HG03108 (cell line): ENCODE results near the gene CRADD.
"Not testable (repeated sequence)": the region's sequence is repeated elsewhere in the genome, so short reads cannot be mapped to it uniquely, and the experiment has no call there.

Source experiments
- ATAC-seq: cut with Tn5 transposase; IDR thresholded peaks from one replicate; pipeline ENCODE4 v1.9.1; 2021; ENCODE audit warnings: moderate library complexity; ENCODE audit not compliant: unreplicated experiment

The CRADD gene

DNA sequence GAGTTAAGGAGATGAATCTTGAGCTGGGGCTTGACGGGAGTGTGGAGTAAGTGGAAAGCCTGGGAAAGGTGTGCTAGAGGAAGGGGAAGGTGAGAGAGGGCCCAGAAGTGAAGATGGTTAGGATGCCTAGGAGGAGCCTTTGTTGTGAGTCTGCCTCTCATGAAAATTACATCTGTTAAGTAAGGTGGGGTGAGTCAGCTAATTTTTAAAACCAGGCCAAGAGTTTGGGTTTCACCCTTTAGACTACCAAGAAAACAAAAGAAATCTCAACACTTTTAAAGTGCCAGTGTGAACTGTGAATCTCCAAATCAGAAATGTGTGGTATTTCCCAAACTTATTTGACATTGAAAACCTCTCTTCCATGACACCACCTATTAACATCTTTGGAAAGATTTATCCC, 185.2 kb downstream of the CRADD start:
- ATAC-seq = no peak

DNA sequence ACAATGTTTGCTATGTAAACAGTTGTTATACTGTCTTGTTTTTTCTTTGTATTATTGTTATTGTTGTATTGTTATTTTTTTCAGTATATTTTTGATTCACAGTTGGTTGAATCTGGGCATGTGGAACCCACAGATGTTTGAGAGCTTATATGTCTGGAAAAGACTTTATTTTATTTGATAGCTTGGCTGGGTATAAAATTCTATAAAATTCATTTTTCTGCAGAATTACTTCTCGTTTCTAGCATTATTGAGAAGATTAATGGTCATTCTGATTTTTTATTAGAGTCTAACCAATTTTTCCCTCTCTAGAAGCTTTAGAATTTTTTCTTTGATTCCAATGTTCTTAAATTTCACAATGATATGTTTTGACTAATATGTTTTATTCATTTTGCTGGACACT, 188.6 kb downstream of the CRADD start:
- no peak for ATAC-seq

DNA sequence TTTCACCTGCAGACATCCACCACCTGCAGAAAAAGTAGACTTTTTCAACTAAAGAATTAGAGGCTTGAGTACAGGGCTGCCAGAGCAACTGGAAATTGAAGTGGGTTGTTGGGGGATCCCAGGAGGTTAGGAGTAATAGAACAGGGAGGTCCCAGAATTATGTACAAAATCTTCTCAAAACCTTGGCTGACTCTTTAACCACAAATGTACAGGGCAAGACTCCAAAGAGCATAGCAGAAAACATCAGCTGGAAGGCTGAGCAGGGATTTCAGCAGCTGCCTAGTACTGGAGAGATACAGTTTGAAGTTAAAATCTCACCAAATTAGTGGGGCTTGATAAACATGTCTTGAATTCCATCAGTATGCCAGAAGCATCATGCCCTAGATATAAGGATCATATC, 191.6 kb downstream of the CRADD start:
- ATAC-seq = no peak

DNA sequence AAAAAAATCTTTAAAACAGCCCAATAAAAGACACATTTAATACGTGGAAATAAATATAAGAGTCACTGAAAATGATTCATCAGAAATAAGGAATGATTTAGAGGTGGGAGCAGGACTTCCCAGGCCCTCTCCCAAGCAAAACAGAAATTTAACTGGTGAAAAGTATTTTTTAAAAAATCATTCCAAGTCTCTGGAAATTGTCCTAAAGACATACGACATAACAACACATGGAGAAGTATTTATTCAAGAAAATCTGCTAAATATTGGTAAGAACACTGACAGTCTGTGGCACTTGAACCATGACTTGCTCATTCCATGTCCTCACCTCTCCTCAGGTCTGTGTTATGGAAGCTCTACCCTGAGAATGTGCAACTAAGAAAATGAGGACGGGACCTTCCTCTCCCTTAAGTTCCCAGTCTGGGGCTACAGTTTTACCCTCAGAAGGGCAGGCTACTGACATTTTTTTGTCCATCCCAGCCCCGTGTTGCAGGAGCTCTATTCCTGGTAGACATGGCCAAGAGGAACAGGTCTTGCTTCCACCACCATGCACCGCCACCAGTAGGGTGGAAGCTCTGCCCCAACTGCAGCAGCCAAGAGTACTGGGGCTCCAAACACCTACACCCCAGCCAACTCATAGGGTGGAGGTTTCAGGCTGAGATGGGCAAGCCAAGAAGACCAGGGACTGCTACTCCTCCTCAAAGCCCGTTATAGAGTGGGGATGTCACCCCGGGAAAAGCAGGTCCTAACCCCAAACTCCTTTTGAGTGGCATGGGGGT, 193.0 kb downstream of the CRADD start:
- ATAC-seq = no peak

DNA sequence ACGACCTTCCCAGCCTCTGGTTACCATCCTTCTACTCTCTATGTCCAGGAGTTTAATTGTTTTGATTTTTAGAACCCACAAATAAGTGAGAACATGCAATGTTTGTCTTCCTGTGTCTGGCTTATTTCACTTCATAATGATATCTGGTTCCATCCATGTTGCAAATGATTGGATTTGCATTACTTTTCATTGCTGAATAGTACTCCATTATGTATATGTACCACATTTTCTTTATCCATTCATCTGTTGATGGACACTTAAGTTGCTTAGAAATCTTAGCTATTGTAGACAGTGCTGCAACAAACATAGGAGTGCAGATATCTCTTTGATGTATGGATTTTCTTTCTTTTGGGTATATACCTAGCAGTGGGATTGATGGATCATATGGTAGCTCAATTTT, 194.4 kb downstream of the CRADD start:
- not testable (repeated sequence) for ATAC-seq

DNA sequence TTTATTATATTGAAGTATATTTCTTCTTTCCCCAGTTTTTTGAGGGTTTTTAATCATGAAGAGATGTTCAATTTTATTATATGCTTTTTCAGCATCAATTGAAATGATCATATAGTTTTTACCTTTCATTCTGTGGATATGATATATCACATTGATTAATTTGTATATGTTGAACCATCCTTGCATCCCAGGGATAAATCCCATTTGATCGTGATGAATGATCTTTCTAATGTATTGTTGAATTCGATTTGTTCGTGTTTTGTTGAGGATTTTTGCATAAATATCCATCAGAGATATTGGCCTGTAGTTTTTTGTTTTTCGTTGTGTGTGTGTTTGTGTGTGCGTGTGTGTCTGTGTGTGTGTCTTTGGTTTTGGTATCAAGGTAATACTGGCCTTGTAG, 196.4 kb downstream of the CRADD start:
- ATAC-seq = no peak

DNA sequence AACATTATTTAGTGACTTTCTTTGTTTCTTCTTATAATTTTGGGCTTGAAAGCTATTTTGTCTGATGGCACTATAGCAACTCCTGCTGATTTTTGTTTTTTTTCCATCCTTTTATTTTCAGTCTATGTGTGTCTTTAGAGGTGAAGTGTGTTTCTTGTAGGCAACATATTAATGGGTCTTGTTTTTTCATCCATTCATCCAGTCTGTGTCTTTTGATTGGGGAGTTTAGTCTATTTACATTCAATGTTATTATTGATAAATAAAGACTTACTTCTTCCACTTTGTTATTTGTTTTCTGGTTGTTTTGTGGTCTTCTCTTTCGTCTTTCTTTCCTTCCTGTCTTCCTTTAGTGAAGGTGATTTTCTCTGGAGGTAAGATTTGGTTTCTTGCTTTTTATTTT, 198.0 kb downstream of the CRADD start:
- ATAC-seq = no peak

DNA sequence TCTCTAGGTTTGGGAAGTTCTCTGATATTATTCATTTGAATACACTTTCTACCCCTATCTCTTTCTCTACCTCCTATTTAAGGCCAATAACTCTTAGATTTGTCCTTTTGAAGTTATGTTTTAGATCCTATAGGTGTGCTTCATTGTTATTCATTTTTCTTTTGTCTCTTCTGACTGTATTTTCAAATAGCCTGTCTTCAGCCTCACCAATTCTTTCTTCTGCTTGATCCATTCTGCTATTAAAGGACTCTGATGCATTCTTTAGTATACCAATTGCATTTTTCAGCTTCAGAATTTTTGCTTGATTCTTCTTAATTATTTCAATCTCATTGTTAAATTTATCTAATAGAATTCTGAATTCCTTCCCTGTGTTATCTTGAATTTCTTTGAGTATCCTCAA, 199.2 kb downstream of the CRADD start:
- no peak for ATAC-seq

DNA sequence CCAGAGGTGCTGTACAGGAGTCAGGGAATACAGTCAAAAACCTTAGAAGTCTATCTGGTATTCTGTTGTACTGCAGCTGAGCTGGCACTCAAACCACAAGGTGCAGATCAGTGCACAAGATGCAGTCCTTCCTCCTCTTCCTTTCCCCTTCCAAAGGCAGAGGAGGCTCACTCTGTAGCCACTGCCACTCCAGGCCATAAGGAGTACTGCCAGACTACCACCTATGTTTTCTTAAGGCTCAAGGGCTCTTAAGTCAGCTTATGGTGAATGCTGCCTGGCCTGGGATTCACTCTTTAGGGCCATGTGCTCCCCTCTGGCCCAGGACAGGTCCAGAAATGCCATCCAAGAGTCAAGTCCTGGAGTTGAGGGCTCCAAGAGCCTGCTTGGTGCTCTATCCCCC, 200.3 kb downstream of the CRADD start:
- no peak for ATAC-seq

DNA sequence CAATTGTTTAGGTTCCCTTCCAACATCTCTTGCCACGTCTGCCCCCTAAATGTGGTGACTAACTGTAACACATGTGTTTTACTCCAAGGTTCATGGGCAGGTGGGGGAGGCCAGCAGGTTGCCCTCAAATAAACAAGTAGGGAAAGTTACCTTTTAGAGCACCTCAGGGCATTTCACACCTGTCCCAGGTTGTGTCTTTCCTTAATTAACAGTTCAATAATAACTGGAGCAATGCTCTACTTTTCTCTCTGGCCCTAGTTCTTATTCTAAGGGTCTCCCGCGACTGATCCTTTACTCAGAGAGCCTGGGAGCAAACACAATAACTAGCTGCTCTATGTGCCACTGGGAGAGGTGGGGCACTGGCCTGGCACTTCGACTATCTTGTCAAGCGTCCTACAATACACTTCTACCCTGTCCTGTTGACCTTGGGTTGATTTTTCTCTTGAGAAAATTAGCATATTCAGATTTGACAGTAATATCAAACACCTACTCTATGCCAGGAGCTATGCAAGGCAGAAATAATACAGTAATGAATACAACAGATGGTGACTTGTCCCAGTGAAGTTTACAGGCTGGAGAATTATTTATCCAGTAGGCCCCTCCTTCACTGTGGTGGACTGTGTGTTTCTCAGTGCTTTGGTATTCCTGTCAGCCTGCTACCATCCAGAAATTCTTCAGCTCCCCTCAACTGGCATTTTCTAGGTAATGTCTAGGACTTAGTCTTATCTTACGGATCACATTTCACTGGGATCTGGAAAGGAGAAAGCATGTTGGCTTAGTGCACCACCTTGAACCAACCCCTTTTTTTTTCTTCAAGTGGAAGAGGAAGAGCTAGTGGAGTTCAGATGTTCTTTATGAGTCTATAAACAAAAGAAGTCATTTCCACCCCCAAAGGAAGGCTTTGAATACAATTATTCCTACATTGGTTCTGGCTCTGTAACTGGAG, 202.6 kb downstream of the CRADD start:
- no peak for ATAC-seq

DNA sequence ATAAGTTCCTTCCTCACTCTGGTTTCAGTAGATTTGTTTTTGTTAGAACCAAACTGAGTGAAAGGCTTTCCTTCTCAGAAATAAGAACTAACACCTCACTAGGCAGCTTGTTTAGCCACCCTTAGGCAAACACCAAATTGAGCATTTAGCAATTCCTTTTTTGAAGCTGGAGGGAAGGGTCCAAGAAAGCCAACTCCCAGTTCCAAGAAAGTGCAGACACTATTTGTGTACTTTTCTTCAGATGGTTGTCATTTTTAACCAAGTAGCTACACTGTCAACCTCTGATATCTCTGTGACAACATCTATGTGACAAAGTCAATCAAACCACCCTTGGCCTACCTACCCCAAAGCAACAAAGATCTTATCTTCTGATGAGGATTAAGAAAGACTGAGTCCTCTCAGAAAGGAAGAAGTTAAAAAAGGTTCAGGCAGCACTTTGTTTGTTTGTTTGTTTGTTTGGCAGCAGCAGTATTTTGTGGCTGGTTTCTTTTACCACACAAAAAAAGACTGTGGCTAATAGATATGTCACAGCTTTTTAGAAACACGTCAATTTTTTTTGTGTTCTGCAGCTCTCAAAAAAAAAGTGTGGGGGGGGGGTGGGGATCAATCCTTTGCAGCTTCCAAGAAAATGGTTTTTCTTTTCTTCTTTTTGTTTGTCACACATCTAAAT, 203.8 kb downstream of the CRADD start:
- ATAC-seq = no peak

DNA sequence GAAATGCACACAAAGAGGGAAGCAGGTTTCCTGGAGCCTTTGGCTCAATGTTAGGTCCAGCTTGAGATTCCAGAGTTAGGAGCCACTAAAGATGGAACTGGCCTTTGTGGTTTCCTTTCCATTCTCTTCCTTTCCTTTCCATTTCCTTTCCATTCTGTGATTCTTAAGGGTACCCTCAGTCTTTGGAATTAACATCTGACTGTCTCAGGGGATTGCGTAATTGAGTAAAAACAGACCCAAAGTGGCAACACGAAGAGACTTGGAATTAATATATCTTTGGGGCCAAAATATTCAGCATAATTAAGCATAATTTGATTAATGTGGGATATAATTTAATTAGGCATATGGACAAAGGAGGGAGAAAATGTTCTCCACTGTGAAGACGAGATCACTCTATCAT, 205.6 kb downstream of the CRADD start:
- no peak for ATAC-seq

DNA sequence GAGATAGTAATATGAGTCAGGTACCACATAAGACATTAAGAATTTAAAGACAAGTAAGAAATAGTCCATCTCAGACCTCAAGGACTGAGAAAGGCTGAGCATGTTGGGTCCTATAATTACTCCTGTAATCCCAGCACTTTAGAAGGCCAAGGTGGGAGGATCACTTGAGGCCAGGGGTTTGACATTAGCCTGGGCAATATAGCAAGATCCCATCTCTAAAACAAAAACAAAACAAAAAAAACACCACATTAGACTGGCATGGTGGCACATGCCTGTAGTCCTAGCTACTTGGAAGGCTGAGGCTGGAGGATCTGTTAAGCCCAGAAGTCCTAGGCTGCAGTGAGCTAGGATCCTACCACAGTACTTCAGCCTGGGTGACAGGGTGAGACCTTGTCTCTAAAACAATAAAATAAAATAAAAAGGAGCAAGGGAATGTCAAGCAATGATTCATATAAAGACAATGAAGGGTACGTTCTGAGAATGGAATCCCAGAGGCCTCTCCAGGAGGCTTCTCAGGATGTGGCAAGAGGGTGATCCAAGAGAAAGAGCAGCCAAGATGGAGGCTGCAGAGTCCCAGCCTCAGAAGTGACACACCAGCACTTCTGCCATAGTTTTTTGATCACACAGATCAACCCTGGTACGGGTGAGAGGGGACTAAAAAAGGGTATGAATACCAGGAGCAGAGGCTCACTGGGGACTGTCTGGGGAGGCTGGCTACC, 206.4 kb downstream of the CRADD start:
- ATAC-seq = no peak

DNA sequence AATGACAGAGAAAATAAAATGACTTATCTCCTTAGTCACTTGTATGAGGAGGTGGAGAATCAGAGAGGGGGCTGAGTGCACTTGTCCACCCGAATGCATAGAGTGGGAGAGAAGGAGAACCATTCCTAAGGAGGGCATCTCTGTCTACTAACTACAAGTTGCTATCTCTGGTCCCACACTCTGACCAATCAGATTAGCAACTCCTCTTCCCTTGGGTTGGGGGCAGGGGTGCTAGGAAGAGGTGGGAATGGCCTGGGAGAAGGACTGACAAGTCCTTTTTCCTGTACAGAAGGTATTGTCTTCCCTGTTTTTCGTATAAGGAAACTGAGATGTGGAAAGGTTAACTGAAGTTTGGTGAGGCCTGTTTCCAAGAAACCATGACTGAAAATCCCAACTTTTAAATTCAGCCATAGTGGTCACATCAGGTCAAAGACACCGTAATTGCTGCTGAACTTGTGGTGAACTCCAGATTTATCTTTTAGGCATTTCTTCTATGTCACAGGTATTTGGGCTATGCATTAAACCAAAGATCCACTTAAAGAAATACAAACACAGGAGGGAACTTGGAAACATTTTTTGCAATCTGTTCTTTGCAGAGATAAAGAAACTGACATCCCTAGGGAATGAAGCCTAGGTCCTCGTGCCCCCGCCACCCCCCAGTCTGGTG, 207.8 kb downstream of the CRADD start:
- no peak for ATAC-seq

DNA sequence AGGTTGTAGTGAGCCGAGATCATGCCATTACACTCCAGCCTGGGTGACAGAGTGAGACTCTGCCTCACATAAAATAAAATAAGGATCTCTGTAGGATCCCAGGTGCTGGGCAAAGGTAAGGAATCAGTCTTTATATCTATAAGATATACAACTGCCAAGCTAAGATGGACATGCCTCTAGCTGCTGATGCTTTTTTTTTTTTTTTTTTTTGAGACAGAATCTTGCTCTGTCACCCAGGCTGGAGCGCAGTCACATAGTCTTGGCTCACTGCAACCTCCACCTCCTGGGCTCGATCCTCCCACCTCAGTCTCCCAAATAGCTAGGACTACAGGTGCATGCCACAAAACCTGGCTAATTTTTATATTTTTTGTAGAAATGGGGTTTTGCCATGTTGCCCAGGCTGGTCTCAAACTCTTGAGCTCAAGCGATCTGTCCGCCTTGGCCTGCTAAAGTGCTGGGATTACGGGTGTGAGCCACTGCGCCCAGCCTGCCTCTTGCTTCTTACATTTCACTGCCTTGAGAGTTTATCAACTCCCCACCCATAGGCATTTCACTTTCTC, 208.9 kb downstream of the CRADD start:
- ATAC-seq = not testable (repeated sequence)

DNA sequence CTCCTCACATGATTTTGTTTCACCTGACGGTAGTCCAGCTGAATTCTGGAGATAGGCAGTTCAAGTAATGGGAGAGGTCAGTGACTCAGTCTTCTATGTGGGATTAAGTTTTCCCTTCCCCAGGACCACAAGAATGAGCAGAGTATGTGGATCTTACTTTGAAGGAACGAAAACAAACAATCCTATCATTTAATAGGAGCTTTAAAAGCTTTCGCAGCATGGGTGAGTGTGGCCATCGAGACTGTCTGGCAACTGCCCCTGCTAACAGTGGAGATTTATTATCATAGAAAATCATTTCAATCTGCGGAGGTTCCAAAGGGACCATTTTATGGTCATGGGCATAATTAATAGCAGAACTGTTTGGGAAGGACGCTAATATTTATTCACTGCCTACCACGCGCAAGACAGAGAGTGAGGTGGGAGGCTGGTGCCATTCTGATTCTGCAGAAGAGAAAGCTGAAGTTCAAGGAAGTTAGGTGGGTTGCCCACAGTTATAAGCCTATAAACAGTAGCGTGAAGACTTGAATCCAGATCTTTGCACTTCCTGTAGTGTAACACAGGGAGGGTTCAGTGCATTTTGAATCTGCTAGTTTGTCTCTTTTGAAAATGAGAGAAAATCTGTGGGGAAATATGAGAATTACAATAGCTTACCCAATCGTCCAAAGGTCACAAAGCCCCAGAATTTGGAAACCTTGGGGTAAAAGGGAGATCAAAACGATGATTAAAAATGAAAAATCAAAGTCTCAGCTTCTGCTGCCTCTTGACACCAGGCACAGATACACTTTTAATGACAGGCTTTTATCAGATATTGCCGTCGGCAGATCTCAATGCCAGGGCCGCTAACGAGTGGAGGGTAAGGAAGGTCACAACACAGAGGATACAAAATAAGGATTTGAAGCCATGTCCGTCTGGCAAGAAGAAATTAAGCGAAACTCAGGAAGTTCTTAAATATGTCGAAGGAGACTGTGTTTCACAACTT, 209.6 kb downstream of the CRADD start:
- no peak for ATAC-seq

DNA sequence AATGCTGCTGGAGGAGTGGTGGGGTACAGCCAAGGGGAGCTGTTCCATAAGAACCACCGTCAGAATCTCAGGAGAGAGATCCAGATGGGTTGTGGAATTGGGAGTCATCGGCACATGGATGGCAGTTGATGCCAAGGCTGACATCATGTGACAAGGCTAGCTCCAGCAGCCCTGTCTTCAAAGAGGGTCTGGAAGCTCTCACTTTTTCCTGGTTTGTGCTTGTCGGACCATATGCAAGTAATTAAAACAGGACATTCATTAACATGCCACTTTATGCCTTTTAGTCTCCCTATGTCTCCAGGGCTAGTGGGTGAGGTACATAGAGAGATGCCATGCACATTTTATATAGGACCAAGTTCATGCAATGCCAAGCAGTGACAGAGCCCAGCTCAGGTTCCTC, 211.8 kb downstream of the CRADD start:
- no peak for ATAC-seq

DNA sequence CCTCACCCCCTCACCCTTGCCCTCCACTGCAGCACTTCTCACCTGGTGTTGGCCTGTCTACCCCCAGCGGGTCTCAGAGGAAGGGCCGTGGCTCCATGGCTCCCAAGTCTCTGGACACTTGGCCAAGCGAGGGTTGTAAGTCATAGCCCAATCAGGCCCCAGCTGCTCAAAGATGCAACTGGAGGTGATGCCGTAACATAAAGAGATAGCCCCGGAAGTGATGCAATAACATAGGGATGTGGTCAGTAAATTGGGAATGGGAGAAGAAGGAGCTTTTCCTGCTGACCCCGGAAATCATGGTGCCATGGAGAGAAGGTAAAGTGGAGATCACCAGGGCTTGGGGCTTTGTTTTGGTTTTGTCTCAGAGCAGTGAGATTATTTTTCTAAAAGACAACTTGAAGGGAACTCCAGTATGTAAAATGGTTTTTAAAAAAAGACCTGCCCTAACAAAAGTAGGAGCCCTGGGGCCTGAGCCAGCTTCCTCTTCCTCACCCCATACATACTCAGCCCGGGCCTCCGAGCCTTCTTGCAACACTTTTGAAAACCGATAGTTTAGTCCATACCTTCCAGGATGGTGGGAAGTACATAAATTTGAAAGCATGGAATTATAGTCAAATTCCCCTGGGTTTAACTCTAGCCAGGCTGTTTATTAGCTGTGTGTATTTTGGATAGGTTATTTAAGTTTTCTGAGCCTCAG, 212.5 kb downstream of the CRADD start:
- no peak for ATAC-seq
